BE2C (cell line): ENCODE data around the gene ZNF678.

Experiments
- DNase-seq: peaks from one replicate; pipeline ENCODE4 v3.0.0-alpha.2; 2020
- H3K27me3 ChIP-seq: fragments of 250-450 bp; sonication (Bioruptor Pico); 2 replicates; pipeline ENCODE4 v1.5.1; 2020; ENCODE audit warnings: mild to moderate bottlenecking
- H3K36me3 ChIP-seq: fragments of 250-450 bp; sonication (Bioruptor Pico); 2 replicates; pipeline ENCODE4 v1.5.1; 2020; ENCODE audit warnings: mild to moderate bottlenecking
- H3K4me1 ChIP-seq: fragments of 250-450 bp; sonication (Bioruptor Pico); 2 replicates; pipeline ENCODE4 v1.5.1; 2020
- H3K4me3 ChIP-seq: 2 replicates; pipeline ENCODE4 v1.5.1; 2011; ENCODE audit warnings: low read depth, low read length
- H3K9me3 ChIP-seq: fragments of 250-450 bp; sonication (Bioruptor Pico); 2 replicates; pipeline ENCODE4 v1.5.1; 2020
- CTCF ChIP-seq: IDR thresholded peaks from 2 replicates; pipeline ENCODE4 v1.5.1; 2012; ENCODE audit warnings: mild to moderate bottlenecking, low read depth, low read length

The ZNF678 gene

DNA sequence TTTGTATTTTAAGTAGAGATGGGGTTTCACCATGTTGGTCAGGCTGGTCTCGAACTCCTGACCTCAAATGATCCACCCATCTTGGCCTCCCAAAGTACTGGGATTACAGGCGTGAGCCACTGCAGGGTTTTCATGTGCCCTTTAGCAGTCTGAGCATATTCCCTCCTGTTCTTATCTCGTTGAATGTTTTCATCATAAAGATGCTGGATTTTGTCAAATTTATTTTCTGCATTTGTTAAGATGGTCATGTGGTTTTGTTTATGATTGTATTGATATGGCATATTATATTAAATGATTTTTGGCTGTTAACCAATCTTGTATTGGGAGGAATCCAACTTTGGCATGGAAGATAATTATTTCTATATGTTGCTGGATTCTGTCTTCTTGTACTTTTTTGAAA lies 163.0 kb downstream of the ZNF678 start:
- no peak overlapping the region for H3K4me3 ChIP-seq
- peaks cover 5% of the 10 kb centered on the region for H3K4me1 ChIP-seq
- H3K27me3 ChIP-seq, result peaks cover 5% of the 10 kb centered on the region; the same call in 1 of the 2 replicates
- peaks cover 4% of the 10 kb centered on the region; the same call in 1 of the 2 replicates for H3K9me3 ChIP-seq
- TF ChIP-seq CTCF, result no peak
- peaks cover 2% of the 10 kb centered on the region for H3K36me3 ChIP-seq
- DNase-seq, result no peak
